Keratinocyte (primary cell): Measurements from ENCODE around the gene TRIM3. TPM values are rescaled to one million over a fixed set of nuclear protein-coding genes. Genes with fewer than 3 reads are reported as not detected.

ENCODE experiments used
- DNase-seq: peaks from one replicate; pipeline ENCODE4 v3.0.0-alpha.2; 2011; ENCODE audit warnings: low read depth, missing footprints, low spot score
- FAIRE-seq: peaks from 2 replicates; lab custom pipeline; 2011; peaks lifted over from hg19 to GRCh38; lab: Jason Lieb, UNC
- H2AFZ ChIP-seq: 2 replicates; pipeline ENCODE4 v1.6.0; 2012; ENCODE audit warnings: low read length, control low read depth, inconsistent platforms; ENCODE audit not compliant: control insufficient read depth
- H3K27ac ChIP-seq: 2 replicates; pipeline ENCODE4 v1.5.1; 2011; ENCODE audit warnings: low read length; ENCODE audit not compliant: control insufficient read depth, insufficient read depth
- H3K27me3 ChIP-seq: 3 replicates; pipeline ENCODE4 v1.6.0; 2011; ENCODE audit warnings: low read length; ENCODE audit not compliant: control insufficient read depth, insufficient read depth; ENCODE audit errors: extremely low read depth
- H3K36me3 ChIP-seq, 2 experiments: 2 replicates in 1 of 2; 3 replicates in 1 of 2; pipeline ENCODE4 v1.5.1; 2011; ENCODE audit warnings: low read length in 2 of 2, mild to moderate bottlenecking in 1 of 2; ENCODE audit not compliant: control insufficient read depth in 2 of 2, insufficient read depth in 2 of 2; ENCODE audit errors: extremely low read depth in 1 of 2
- H3K4me1 ChIP-seq: 3 replicates; pipeline ENCODE4 v1.5.1; 2011; ENCODE audit warnings: low read length; ENCODE audit not compliant: control insufficient read depth, insufficient read depth; ENCODE audit errors: extremely low read depth
- H3K4me2 ChIP-seq: 3 replicates; pipeline ENCODE4 v1.6.0; 2011; ENCODE audit warnings: low read depth, low read length; ENCODE audit not compliant: control insufficient read depth, insufficient read depth; ENCODE audit errors: extremely low read depth
- H3K4me3 ChIP-seq, 3 experiments: fragments of 200-600 bp in 1 of 3; sonication (generic) in 1 of 3; 2 replicates in 2 of 3; 3 replicates in 1 of 3; pipeline ENCODE4 v1.5.1; 2011 to 2016; ENCODE audit warnings: low read length in 3 of 3, mild to moderate bottlenecking in 3 of 3, control low read depth in 2 of 3, inconsistent platforms in 1 of 3, low read depth in 1 of 3, mixed read lengths in 1 of 3, mixed run types in 1 of 3, moderate library complexity in 1 of 3; ENCODE audit not compliant: control insufficient read depth in 2 of 3, insufficient read depth in 2 of 3; ENCODE audit errors: extremely low read depth in 1 of 3
- H3K79me2 ChIP-seq: 2 replicates; pipeline ENCODE4 v1.6.0; 2012; ENCODE audit warnings: low read length; ENCODE audit not compliant: control insufficient read depth, insufficient read depth
- H3K9ac ChIP-seq: 3 replicates; pipeline ENCODE4 v1.6.0; 2011; ENCODE audit warnings: low read length; ENCODE audit not compliant: control insufficient read depth, insufficient read depth; ENCODE audit errors: extremely low read depth
- H3K9me1 ChIP-seq: 3 replicates; pipeline ENCODE4 v1.6.0; 2011; ENCODE audit warnings: low read length; ENCODE audit not compliant: control insufficient read depth, insufficient read depth; ENCODE audit errors: extremely low read depth
- H3K9me3 ChIP-seq: 2 replicates; pipeline ENCODE4 v1.5.1; 2012; ENCODE audit warnings: low read depth, low read length; ENCODE audit not compliant: control insufficient read depth
- H4K20me1 ChIP-seq: 3 replicates; pipeline ENCODE4 v1.6.0; 2011; ENCODE audit warnings: low read length; ENCODE audit not compliant: control insufficient read depth, insufficient read depth; ENCODE audit errors: extremely low read depth
- EZH2 ChIP-seq: IDR thresholded peaks from one replicate; pipeline ENCODE4 v1.6.1; 2012; ENCODE audit warnings: inconsistent platforms, mild to moderate bottlenecking, low read length, moderate library complexity
- dilution Hi-C: fragments of 300-500 bp; cut with MboI; formaldehyde crosslinking; loops from one replicate; pipeline ENCODE4 v1.7.0; 2020; ENCODE audit warnings: low sequenced_read_pairs; ENCODE audit not compliant: extremely low pct_ligation_motif_present
- polyA plus RNA-seq, 5 experiments: library from polyadenylated mRNA; depleted of rRNA in 3 of 5; stranded (reverse) in 3 of 5; stranded (forward) in 1 of 5; unstranded in 1 of 5; fragments of >200 nt; gene quantifications; 1 replicate in 1 of 5; 2 replicates in 3 of 5; 3 replicates in 1 of 5; pipeline versions ENCODE4 v1.2.1 to v1.2.3, GENCODE V29; 2011 to 2012; ENCODE audit warnings: missing spikeins in 2 of 5, low read depth in 1 of 5, low replicate concordance in 1 of 5
- TF ChIP-seq, protein P1 (sequence below), 3 experiments: IDR thresholded peaks in 1 of 3; conservative IDR thresholded peaks in 1 of 3; optimal IDR thresholded peaks in 1 of 3; 2 replicates in 2 of 3; 3 replicates in 1 of 3; pipeline versions ENCODE3 to v1.5.1; 2011; ENCODE audit warnings: low read length in 3 of 3, mild to moderate bottlenecking in 3 of 3, moderate library complexity in 2 of 3, control low read depth in 1 of 3, inconsistent platforms in 1 of 3; ENCODE audit not compliant: insufficient read depth in 2 of 3; ENCODE audit errors: extremely low read depth in 1 of 3

The TRIM3 gene
- polyA plus RNA-seq, 1 donor (not counting 4 experiments of a cell fraction or from before 2014, with no cell fraction given), result 10.3 TPM

DNA sequence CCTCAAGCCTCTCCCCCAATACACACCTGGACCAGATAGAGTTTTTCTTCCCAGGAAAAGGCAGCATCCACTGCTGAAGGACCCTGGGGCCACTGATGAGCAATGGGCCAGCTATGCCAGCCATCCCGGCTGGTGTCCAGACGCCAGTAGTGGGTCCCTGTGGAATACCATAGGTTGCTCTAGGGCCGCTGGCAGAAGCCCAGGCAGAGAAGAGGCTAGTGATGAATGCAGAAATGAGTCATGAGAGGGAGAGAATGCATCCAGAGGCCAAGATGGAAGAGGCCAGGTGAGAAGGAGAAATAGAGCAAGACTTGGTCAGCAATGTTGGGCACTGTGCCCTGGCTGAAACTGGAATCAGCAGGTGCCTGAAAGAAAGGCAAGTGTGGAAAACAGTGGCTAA is 41.9 kb downstream of the TRIM3 start:
- dilution Hi-C loops, result no loop called here

DNA sequence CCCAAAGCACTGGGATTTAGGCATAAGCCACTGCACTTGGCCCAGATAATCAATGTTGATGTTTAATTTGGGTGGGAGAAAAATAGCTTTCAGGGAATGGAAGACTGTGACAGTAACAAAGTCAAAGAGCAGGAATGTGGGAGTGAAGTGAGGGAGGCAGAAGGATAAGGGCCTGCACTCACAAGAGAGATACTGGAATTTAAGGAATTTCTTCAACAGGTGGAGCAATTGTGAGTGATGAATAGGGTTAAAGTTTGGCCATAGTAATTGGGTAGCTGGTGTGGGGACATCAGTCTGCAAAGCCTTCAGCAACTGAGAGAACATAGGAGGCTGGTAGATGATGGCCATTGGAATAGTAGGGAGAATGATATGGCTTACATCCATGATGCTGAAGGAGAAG is 46.2 kb downstream of the TRIM3 start:
- DNase-seq (no peak), FAIRE-seq (no peak)
- no peaks in the 10 kb centered on the region for H3K9me3 ChIP-seq
- peaks cover 8% of the 10 kb centered on the region for H3K4me1 ChIP-seq
- H3K9ac ChIP-seq, result no peak overlapping the region
- no peaks in the 10 kb centered on the region for H3K36me3 ChIP-seq
- peaks cover 6% of the 10 kb centered on the region for H3K27me3 ChIP-seq
- H4K20me1 ChIP-seq, result no peaks in the 10 kb centered on the region
- dilution Hi-C loops, result no loop called here
- H3K4me2 ChIP-seq, result no peak overlapping the region
- H3K9me1 ChIP-seq, result no peaks in the 10 kb centered on the region
- TF ChIP-seq EZH2, result no peak
- TF ChIP-seq, protein P1, sequence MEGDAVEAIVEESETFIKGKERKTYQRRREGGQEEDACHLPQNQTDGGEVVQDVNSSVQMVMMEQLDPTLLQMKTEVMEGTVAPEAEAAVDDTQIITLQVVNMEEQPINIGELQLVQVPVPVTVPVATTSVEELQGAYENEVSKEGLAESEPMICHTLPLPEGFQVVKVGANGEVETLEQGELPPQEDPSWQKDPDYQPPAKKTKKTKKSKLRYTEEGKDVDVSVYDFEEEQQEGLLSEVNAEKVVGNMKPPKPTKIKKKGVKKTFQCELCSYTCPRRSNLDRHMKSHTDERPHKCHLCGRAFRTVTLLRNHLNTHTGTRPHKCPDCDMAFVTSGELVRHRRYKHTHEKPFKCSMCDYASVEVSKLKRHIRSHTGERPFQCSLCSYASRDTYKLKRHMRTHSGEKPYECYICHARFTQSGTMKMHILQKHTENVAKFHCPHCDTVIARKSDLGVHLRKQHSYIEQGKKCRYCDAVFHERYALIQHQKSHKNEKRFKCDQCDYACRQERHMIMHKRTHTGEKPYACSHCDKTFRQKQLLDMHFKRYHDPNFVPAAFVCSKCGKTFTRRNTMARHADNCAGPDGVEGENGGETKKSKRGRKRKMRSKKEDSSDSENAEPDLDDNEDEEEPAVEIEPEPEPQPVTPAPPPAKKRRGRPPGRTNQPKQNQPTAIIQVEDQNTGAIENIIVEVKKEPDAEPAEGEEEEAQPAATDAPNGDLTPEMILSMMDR (optimal IDR thresholded peaks at IDR 0.05 in 1 of 3, IDR thresholded peaks at IDR 0.05 in 1 of 3, conservative IDR thresholded peaks at IDR 0.05 in 1 of 3; ENCODE audit: extremely low read depth in 1 of 3, insufficient read depth in 2 of 3, low read length in 3 of 3), result no peak
- H2AFZ ChIP-seq, result no peak overlapping the region
- no peak overlapping the region for H3K27ac ChIP-seq
- no peak overlapping the region for H3K4me3 ChIP-seq
- H3K79me2 ChIP-seq, result no peaks in the 10 kb centered on the region

More for the DNA sequence above, 41.9 kb downstream of the TRIM3 start:
- Histone ChIP-seq H3K27ac (no peak overlapping the region), H4K20me1 (no peaks in the 10 kb centered on the region), H3K4me1 (peaks cover 8% of the 10 kb centered on the region), H3K9me1 (no peaks in the 10 kb centered on the region), H3K9ac (no peak overlapping the region), H3K4me2 (no peak overlapping the region), H3K4me3 (no peak overlapping the region), H2AFZ (no peak overlapping the region), H3K79me2 (no peaks in the 10 kb centered on the region), H3K36me3 (no peaks in the 10 kb centered on the region), H3K9me3 (no peaks in the 10 kb centered on the region), H3K27me3 (no peaks in the 10 kb centered on the region)
- FAIRE-seq (peak; percentile 32), DNase-seq (peak; percentile 82)
- TF ChIP-seq EZH2, result no peak
- TF ChIP-seq, protein P1 (optimal IDR thresholded peaks at IDR 0.05 in 1 of 3, IDR thresholded peaks at IDR 0.05 in 1 of 3, conservative IDR thresholded peaks at IDR 0.05 in 1 of 3; ENCODE audit: extremely low read depth in 1 of 3, insufficient read depth in 2 of 3, low read length in 3 of 3), result no peak
